ENCODE measurements around the gene SHISA4.

DNA sequence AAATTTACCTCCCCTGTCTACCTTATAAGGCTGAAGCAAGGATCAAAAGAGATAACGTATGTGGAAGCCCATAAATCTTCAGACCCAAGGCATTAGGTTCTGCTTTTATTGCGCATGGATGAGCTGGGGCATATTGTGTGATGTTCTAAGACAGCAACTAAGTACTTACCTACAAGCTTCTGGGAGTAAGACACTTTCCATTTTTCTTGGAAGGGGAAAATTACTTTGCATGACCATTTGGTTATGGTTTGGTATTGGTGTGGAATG, 36.5 kb downstream of the SHISA4 start:
- no peak for TF ChIP-seq EP300 (IDR thresholded peaks at IDR 0.05; ENCODE audit: borderline replicate concordance in 1 of 2, low read depth in 2 of 2, low read length in 2 of 2)
- no peak for TF ChIP-seq CREB1 (IDR thresholded peaks at IDR 0.05)
- no peak for TF ChIP-seq POLR2AphosphoS5 (IDR thresholded peaks at IDR 0.05; ENCODE audit: low read depth, low read length)
- TF ChIP-seq, protein P1, sequence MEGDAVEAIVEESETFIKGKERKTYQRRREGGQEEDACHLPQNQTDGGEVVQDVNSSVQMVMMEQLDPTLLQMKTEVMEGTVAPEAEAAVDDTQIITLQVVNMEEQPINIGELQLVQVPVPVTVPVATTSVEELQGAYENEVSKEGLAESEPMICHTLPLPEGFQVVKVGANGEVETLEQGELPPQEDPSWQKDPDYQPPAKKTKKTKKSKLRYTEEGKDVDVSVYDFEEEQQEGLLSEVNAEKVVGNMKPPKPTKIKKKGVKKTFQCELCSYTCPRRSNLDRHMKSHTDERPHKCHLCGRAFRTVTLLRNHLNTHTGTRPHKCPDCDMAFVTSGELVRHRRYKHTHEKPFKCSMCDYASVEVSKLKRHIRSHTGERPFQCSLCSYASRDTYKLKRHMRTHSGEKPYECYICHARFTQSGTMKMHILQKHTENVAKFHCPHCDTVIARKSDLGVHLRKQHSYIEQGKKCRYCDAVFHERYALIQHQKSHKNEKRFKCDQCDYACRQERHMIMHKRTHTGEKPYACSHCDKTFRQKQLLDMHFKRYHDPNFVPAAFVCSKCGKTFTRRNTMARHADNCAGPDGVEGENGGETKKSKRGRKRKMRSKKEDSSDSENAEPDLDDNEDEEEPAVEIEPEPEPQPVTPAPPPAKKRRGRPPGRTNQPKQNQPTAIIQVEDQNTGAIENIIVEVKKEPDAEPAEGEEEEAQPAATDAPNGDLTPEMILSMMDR (IDR thresholded peaks at IDR 0.05; ENCODE audit: control extremely low read depth in 1 of 3, insufficient read depth in 1 of 3, low read depth in 1 of 3, low read length in 3 of 3), result no peak
- no peak for TF ChIP-seq RFX5 (IDR thresholded peaks at IDR 0.05; ENCODE audit: borderline replicate concordance, low read depth, low read length)
- TF ChIP-seq POLR2A (IDR thresholded peaks at IDR 0.05; ENCODE audit: control extremely low read depth in 1 of 2, low read depth in 2 of 2, low read length in 2 of 2), result no peak
- no peak for TF ChIP-seq TEAD4 (IDR thresholded peaks at IDR 0.05; ENCODE audit: low read depth, low read length)
- TF ChIP-seq, protein P2, sequence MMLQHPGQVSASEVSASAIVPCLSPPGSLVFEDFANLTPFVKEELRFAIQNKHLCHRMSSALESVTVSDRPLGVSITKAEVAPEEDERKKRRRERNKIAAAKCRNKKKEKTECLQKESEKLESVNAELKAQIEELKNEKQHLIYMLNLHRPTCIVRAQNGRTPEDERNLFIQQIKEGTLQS (IDR thresholded peaks at IDR 0.05; ENCODE audit: insufficient read depth, low read depth, low read length), result no peak

All from H1 (cell line).